Stimulated activated CD4-positive, alpha-beta T cell treated with anti-CD3 and anti-CD28 coated beads, Interleukin-15, amount 100 ng/mL, for 1 hour (primary cell): ENCODE results near the gene OR8G5.
"Not testable (repeated sequence)": the region's sequence is repeated elsewhere in the genome, so short reads cannot be mapped to it uniquely, and the experiment has no call there.

Experiments used
- DNase-seq, 2 donors: peaks; one replicate each; pipeline ENCODE4 v3.0.0-alpha.2; 2020; ENCODE audit warnings: low read depth in 1 of 2, low spot score in 1 of 2

The OR8G5 gene

GRCh38 chr11:124256076-124256475 is at the start of gene OR8G5:
Gene OR8G5, plus strand, starts transcription at chr11:124256376. Its CDS starts 8,556 bp downstream, at chr11:124264932.
- no peak for DNase-seq

- DNase-seq, result no peak
These were observed 48.9 kb upstream of the OR8G5 start for GRCh38 chr11:124207102-124207792.

- DNase-seq, result no peak
These were observed 46.3 kb upstream of the OR8G5 start for GRCh38 chr11:124209824-124210357.

- DNase-seq, result no peak
These were observed 45.8 kb upstream of the OR8G5 start for GRCh38 chr11:124210421-124210820.

GRCh38 chr11:124211321-124211720 is 44.9 kb upstream of the OR8G5 start:
- DNase-seq, result no peak

GRCh38 chr11:124214027-124214426 is 42.1 kb upstream of the OR8G5 start:
- no peak for DNase-seq

- no peak for DNase-seq
These were observed 37.0 kb upstream of the OR8G5 start for GRCh38 chr11:124219126-124219525.

- DNase-seq, result no peak
These were observed 33.8 kb upstream of the OR8G5 start for GRCh38 chr11:124222407-124222806.

GRCh38 chr11:124224618-124225423 is 31.4 kb upstream of the OR8G5 start:
- not testable (repeated sequence) for DNase-seq

GRCh38 chr11:124225471-124225870 is 30.7 kb upstream of the OR8G5 start:
- DNase-seq, result no peak

- no peak for DNase-seq
These were observed 22.8 kb upstream of the OR8G5 start for GRCh38 chr11:124233376-124233775.

GRCh38 chr11:124238512-124238911 is 17.7 kb upstream of the OR8G5 start:
- no peak for DNase-seq

- DNase-seq, result no peak
These were observed 15.4 kb upstream of the OR8G5 start, which contains the start of gene OR8G1 for GRCh38 chr11:124240621-124241397. Gene OR8G1, plus strand, starts transcription at chr11:124241095. Its CDS starts 8,581 bp downstream, at chr11:124249676.

GRCh38 chr11:124249869-124250268 is 6.3 kb upstream of the OR8G5 start:
- not testable (repeated sequence) for DNase-seq

- DNase-seq, result not testable (repeated sequence)
These were observed 8.9 kb downstream of the OR8G5 start for GRCh38 chr11:124265041-124265440.

GRCh38 chr11:124270886-124271285 is 14.7 kb downstream of the OR8G5 start:
- not testable (repeated sequence) for DNase-seq

GRCh38 chr11:124274000-124274399 is 17.8 kb downstream of the OR8G5 start:
- DNase-seq, result no peak

- no peak for DNase-seq
These were observed 19.9 kb downstream of the OR8G5 start for GRCh38 chr11:124276081-124276480.

- DNase-seq, result no peak
These were observed 21.0 kb downstream of the OR8G5 start for GRCh38 chr11:124277207-124277606.

- DNase-seq, result no peak
These were observed 21.6 kb downstream of the OR8G5 start for GRCh38 chr11:124277804-124278203.

- no peak for DNase-seq
These were observed 22.1 kb downstream of the OR8G5 start for GRCh38 chr11:124278261-124278660.
